A549 (cell line): Measurements from ENCODE around the gene SNAPC2. TPM values are rescaled to one million over a fixed set of nuclear protein-coding genes. Genes with fewer than 3 reads are reported as not detected.
A peak's percentile ranks its signal among the peaks of the same experiment; 100 is the strongest.

ENCODE experiments used
- ATAC-seq, 2 experiments: fragments of 200-7000 bp in 1 of 2; fragments of >200 bp in 1 of 2; cut with Nextera tagmentation in 1 of 2; cut with Tn5 transposase in 1 of 2; 3 replicates each; pipeline versions ENCODE4 v1.8.0 to v1.9.1; 2018 to 2020; ENCODE audit warnings: mild to moderate bottlenecking in 1 of 2, moderate library complexity in 1 of 2
- CTCF ChIA-PET: fragments of 300-600 bp; sonication (Branson Sonifier 250); formaldehyde crosslinking; extraction: SDS; loops from one replicate; lab custom pipeline; 2021; ENCODE audit warnings: antibody characterized with exemption, inconsistent platforms; lab: Yijun Ruan, JAX
- POLR2A ChIA-PET: fragments of 350-600 bp; formaldehyde crosslinking; extraction: SDS; loops from one replicate; lab custom pipeline; 2021; ENCODE audit warnings: antibody characterized with exemption, inconsistent platforms; lab: Yijun Ruan, JAX
- DNase-seq, 2 experiments: peaks; one replicate each; pipeline versions ENCODE4 v3.0.0 to v3.0.0-alpha.2; 2011 to 2016; ENCODE audit warnings: low read depth in 1 of 2, low spot score in 1 of 2
- FAIRE-seq: peaks from 2 replicates; lab custom pipeline; 2011; peaks lifted over from hg19 to GRCh38; lab: Jason Lieb, UNC
- H3K27ac ChIP-seq, 2 experiments: fragments of >200 bp; sonication (Bioruptor Twin); formaldehyde crosslinking; 3 replicates each; pipeline ENCODE4 v1.5.1; 2016 to 2017
- H3K4me1 ChIP-seq: fragments of >200 bp; sonication (Bioruptor Twin); formaldehyde crosslinking; 3 replicates; pipeline ENCODE4 v1.6.1; 2016
- H3K4me2 ChIP-seq: fragments of >200 bp; sonication (Bioruptor Twin); formaldehyde crosslinking; 3 replicates; pipeline ENCODE4 v1.6.1; 2016
- H3K4me3 ChIP-seq: fragments of >200 bp; sonication (Bioruptor Twin); formaldehyde crosslinking; 3 replicates; pipeline ENCODE4 v1.5.1; 2016
- H3K9me3 ChIP-seq: fragments of >200 bp; sonication (Bioruptor Twin); formaldehyde crosslinking; 3 replicates; pipeline ENCODE4 v1.6.1; 2016
- CBX2 ChIP-seq: fragments of 200-600 bp; sonication (generic); IDR thresholded peaks from 2 replicates; pipeline ENCODE4 v1.6.1; 2016; ENCODE audit warnings: low read depth, mild to moderate bottlenecking, borderline replicate concordance
- CEBPB ChIP-seq, 2 experiments: fragments of >200 bp in 1 of 2; sonication (Bioruptor Twin) in 1 of 2; formaldehyde crosslinking in 1 of 2; IDR thresholded peaks; 2 replicates each; pipeline ENCODE4 v1.6.1; 2012 to 2016
- CHD2 ChIP-seq: fragments of 150-350 bp; IDR thresholded peaks from 2 replicates; pipeline ENCODE4 v1.6.1; 2014; ENCODE audit warnings: low read length; ENCODE audit not compliant: partially characterized antibody
- FOSL2 ChIP-seq, 2 experiments: fragments of 450-650 bp in 1 of 2; fragments of >200 bp in 1 of 2; sonication (Bioruptor Twin) in 1 of 2; formaldehyde crosslinking; IDR thresholded peaks; 2 replicates each; pipeline versions ENCODE4 v1.5.0 to v1.6.1; 2016 to 2020; ENCODE audit warnings: mild to moderate bottlenecking in 1 of 2, moderate library complexity in 1 of 2
- GATA3 ChIP-seq: IDR thresholded peaks from 2 replicates; pipeline ENCODE4 v1.6.1; 2012; ENCODE audit warnings: borderline replicate concordance
- HEYL ChIP-seq: fragments of 250-450 bp; sonication (Bioruptor Pico); IDR thresholded peaks from 2 replicates; pipeline ENCODE4 v1.8.0; 2021; ENCODE audit warnings: mild to moderate bottlenecking, moderate library complexity
- HOXA7 ChIP-seq: fragments of 250-450 bp; sonication (Bioruptor Pico); IDR thresholded peaks from 2 replicates; pipeline ENCODE4 v1.5.0; 2020; ENCODE audit warnings: mild to moderate bottlenecking, moderate library complexity
- HOXB13 ChIP-seq: fragments of 250-450 bp; sonication (Bioruptor Pico); IDR thresholded peaks from 2 replicates; pipeline ENCODE4 v1.5.0; 2020; ENCODE audit warnings: low read depth, mild to moderate bottlenecking, moderate library complexity
- HOXB5 ChIP-seq: fragments of 250-450 bp; sonication (Bioruptor Pico); IDR thresholded peaks from 2 replicates; pipeline ENCODE4 v1.5.0; 2020; ENCODE audit warnings: mild to moderate bottlenecking, moderate library complexity
- JUN ChIP-seq, 2 experiments: fragments of >200 bp; sonication (Bioruptor Twin); formaldehyde crosslinking; IDR thresholded peaks; 2 replicates in 1 of 2; 3 replicates in 1 of 2; pipeline ENCODE4 v1.6.1; 2016 to 2017
- JUNB ChIP-seq: fragments of >200 bp; sonication (Bioruptor Twin); formaldehyde crosslinking; IDR thresholded peaks from 2 replicates; pipeline ENCODE4 v1.6.1; 2016
- KDM1A ChIP-seq: fragments of 200-600 bp; sonication (generic); IDR thresholded peaks from 2 replicates; pipeline ENCODE4 v1.6.1; 2016; ENCODE audit warnings: low read depth, mild to moderate bottlenecking
- KDM5A ChIP-seq: fragments of 200-600 bp; sonication (generic); IDR thresholded peaks from 2 replicates; pipeline ENCODE4 v1.6.1; 2016; ENCODE audit warnings: antibody characterized with exemption, mild to moderate bottlenecking
- MAFK ChIP-seq: fragments of 450-650 bp; IDR thresholded peaks from 2 replicates; pipeline ENCODE4 v1.6.1; 2014; ENCODE audit not compliant: partially characterized antibody
- MYC ChIP-seq: IDR thresholded peaks from 2 replicates; pipeline ENCODE4 v1.6.1; 2012; ENCODE audit warnings: mild to moderate bottlenecking, inconsistent platforms, low read length, improper control_type of control experiment, borderline replicate concordance
- NFE2L2 ChIP-seq: fragments of 150-350 bp; conservative IDR thresholded peaks from 2 replicates; pipeline ENCODE4 v1.6.1; 2014; ENCODE audit warnings: low read length
- NPAS2 ChIP-seq: fragments of 250-450 bp; sonication (Bioruptor Pico); IDR thresholded peaks from 2 replicates; pipeline ENCODE4 v1.8.0; 2022; ENCODE audit warnings: mild to moderate bottlenecking, moderate library complexity, borderline replicate concordance
- NR3C1 ChIP-seq: fragments of >200 bp; sonication (Bioruptor Twin); formaldehyde crosslinking; IDR thresholded peaks from 3 replicates; pipeline ENCODE4 v1.6.1; 2017
- PHF8 ChIP-seq: fragments of 200-600 bp; sonication (generic); IDR thresholded peaks from 2 replicates; pipeline ENCODE4 v1.6.1; 2016; ENCODE audit warnings: low read depth, mild to moderate bottlenecking, antibody characterized with exemption, moderate library complexity, borderline replicate concordance
- POLR2A ChIP-seq: IDR thresholded peaks from 2 replicates; pipeline ENCODE4 v1.6.1; 2012; ENCODE audit warnings: mild to moderate bottlenecking, low read length
- RARB ChIP-seq: fragments of 250-450 bp; sonication (Bioruptor Pico); IDR thresholded peaks from 2 replicates; pipeline ENCODE4 v1.8.0; 2021; ENCODE audit warnings: mild to moderate bottlenecking, moderate library complexity
- SMC3 ChIP-seq: fragments of >200 bp; sonication (Bioruptor Twin); formaldehyde crosslinking; IDR thresholded peaks from 3 replicates; pipeline ENCODE4 v1.6.1; 2018; ENCODE audit warnings: inconsistent platforms
- ZSCAN20 ChIP-seq: fragments of 250-450 bp; sonication (Bioruptor Pico); IDR thresholded peaks from 2 replicates; pipeline ENCODE4 v1.8.0; 2022; ENCODE audit warnings: mild to moderate bottlenecking, moderate library complexity
- WGBS: methylation state at CpG from one replicate; pipeline ENCODE4 v1.1.6; 2017; ENCODE audit errors: missing lambda C conversion rate; 5-methylcytosine and 5-hydroxymethylcytosine counted together
- polyA plus RNA-seq, 4 experiments: library from polyadenylated mRNA; depleted of rRNA in 3 of 4; stranded (reverse); fragments of >200 nt; fragmentation: RNase III in 1 of 4; extraction: RNeasy Plus Mini Kit Qiagen cat#74134 plus additional on column Dnase treatment in 1 of 4; gene quantifications; 2 replicates in 3 of 4; 3 replicates in 1 of 4; pipeline ENCODE4 v1.2.3, GENCODE V29; 2011 to 2017
- TF ChIP-seq, protein P1 (sequence below): IDR thresholded peaks from 2 replicates; pipeline ENCODE4 v1.6.1; 2012
- TF ChIP-seq, protein P2 (sequence below): IDR thresholded peaks from 2 replicates; pipeline ENCODE4 v1.6.1; 2012
- TF ChIP-seq, protein P3 (sequence below): fragments of >200 bp; sonication (Bioruptor Twin); formaldehyde crosslinking; IDR thresholded peaks from 3 replicates; pipeline ENCODE4 v1.6.1; 2016
- TF ChIP-seq, protein P4 (sequence below): IDR thresholded peaks from 2 replicates; pipeline ENCODE4 v1.6.1; 2012; ENCODE audit warnings: low read depth, borderline replicate concordance
- TF ChIP-seq, protein P5 (sequence below): fragments of 450-650 bp; IDR thresholded peaks from 2 replicates; pipeline ENCODE4 v1.6.1; 2014; ENCODE audit warnings: antibody characterized with exemption
- TF ChIP-seq, protein P6 (sequence below): fragments of 200-600 bp; sonication (generic); IDR thresholded peaks from 2 replicates; pipeline ENCODE4 v1.6.1; 2016; ENCODE audit warnings: antibody characterized with exemption, mild to moderate bottlenecking, moderate library complexity

SNAPC2 gene
- polyA plus RNA-seq, 2 of the 4 experiments (the other 2 are of a cell fraction): 9.2 to 13.8 TPM

DNA sequence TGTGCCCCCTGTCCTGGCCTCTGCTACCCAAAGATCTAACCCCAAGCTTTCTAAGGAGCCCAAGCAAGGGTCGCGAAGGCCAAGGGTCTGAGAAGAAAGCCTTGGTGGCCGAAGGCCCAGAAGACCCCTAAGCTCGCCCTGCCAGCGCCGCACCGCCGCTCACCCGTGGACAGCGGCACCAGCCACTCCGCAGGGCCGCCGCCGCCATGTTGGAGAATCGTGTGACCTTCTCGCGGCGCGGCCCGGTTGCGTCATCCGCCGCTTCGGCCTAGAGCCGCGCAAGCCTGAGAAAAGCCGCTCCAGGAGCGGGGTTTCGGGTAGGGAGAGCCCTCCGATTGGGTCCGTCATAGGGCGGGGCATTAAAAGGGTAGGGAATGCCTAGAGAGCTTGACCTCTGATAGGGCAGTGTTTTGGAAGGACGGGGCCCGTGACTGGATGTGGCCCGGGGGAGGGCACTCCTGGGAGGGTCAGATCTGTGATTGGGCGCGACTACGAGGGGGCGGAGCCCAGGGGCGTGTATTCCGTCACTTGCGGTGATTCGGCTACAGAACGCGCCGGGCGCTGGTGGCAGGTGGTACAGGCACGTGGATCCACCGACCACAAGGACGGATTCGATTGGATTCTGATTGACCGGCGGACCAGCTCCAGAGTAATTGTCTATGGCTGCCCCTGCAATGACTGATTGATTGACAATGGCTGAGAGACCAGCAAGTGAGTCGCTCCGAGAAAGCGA, 23.5 kb downstream of the SNAPC2 start, which contains the start of gene TIMM44:
Gene TIMM44 (minus strand): TSS at position 223 of the 733 bp plus-strand sequence. CDS start 15 bp downstream, at position 208.
- peak; percentile 98 to 99 for ATAC-seq
- no peaks in the 10 kb centered on the region; the same call in 2 of the 3 replicates for H3K9me3 ChIP-seq
- no peak for FAIRE-seq
- WGBS: 5% methylated on average over 16 of the region's 56 CpGs
- DNase-seq: peak; percentile 86 to 98
- peak within 1 kb of the TSS; percentile 98 for H3K4me2 ChIP-seq
- peak within 1 kb of the TSS; percentile 92 for H3K4me3 ChIP-seq
- peak within 1 kb of the TSS; percentile 99 to 100 for H3K27ac ChIP-seq
- H3K4me1 ChIP-seq: peaks cover 8% of the 10 kb centered on the region; the same call in 1 of the 3 replicates
- TF ChIP-seq, protein P1, sequence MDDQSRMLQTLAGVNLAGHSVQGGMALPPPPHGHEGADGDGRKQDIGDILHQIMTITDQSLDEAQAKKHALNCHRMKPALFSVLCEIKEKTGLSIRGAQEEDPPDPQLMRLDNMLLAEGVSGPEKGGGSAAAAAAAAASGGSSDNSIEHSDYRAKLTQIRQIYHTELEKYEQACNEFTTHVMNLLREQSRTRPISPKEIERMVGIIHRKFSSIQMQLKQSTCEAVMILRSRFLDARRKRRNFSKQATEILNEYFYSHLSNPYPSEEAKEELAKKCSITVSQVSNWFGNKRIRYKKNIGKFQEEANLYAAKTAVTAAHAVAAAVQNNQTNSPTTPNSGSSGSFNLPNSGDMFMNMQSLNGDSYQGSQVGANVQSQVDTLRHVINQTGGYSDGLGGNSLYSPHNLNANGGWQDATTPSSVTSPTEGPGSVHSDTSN: no peak
- TF ChIP-seq JUNB (no peak), CBX2 (no peak), HEYL (no peak), ZSCAN20 (CRISPR knock-in tag) (no peak), PHF8 (peak; percentile 89; the same call in 1 of the 2 replicates), RARB (CRISPR knock-in tag) (no peak), FOSL2 (IDR thresholded peaks at IDR 0.05) (no peak), FOSL2 (CRISPR knock-in tag; IDR thresholded peaks at IDR 0.05) (peak; percentile 63), CHD2 (no peak), JUN (IDR thresholded peaks at IDR 0.05) (peak; percentile 59 to 85; a peak in 4 of 5 replicates), GATA3 (no peak), NR3C1 (no peak), CEBPB (IDR thresholded peaks at IDR 0.05) (peak; percentile 76 to 92; a peak in 3 of 4 replicates), KDM1A (no peak), NPAS2 (CRISPR knock-in tag) (peak; percentile 39; the same call in 1 of the 2 replicates), KDM5A (peak; percentile 86), SMC3 (no peak), HOXB13 (CRISPR knock-in tag) (no peak), HOXA7 (no peak), POLR2A (peak; percentile 88), MAFK (no peak), HOXB5 (CRISPR knock-in tag) (no peak), MYC (no peak), NFE2L2 (no peak)
- TF ChIP-seq, protein P2, sequence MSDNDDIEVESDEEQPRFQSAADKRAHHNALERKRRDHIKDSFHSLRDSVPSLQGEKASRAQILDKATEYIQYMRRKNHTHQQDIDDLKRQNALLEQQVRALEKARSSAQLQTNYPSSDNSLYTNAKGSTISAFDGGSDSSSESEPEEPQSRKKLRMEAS: peak; percentile 84
- TF ChIP-seq, protein P3, sequence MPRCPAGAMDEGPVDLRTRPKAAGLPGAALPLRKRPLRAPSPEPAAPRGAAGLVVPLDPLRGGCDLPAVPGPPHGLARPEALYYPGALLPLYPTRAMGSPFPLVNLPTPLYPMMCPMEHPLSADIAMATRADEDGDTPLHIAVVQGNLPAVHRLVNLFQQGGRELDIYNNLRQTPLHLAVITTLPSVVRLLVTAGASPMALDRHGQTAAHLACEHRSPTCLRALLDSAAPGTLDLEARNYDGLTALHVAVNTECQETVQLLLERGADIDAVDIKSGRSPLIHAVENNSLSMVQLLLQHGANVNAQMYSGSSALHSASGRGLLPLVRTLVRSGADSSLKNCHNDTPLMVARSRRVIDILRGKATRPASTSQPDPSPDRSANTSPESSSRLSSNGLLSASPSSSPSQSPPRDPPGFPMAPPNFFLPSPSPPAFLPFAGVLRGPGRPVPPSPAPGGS: 0 out of 3 replicates have a peak, but pooled peaks have one; percentile 33
- TF ChIP-seq, protein P4, sequence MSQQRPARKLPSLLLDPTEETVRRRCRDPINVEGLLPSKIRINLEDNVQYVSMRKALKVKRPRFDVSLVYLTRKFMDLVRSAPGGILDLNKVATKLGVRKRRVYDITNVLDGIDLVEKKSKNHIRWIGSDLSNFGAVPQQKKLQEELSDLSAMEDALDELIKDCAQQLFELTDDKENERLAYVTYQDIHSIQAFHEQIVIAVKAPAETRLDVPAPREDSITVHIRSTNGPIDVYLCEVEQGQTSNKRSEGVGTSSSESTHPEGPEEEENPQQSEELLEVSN: peak; percentile 75
- TF ChIP-seq, protein P5, sequence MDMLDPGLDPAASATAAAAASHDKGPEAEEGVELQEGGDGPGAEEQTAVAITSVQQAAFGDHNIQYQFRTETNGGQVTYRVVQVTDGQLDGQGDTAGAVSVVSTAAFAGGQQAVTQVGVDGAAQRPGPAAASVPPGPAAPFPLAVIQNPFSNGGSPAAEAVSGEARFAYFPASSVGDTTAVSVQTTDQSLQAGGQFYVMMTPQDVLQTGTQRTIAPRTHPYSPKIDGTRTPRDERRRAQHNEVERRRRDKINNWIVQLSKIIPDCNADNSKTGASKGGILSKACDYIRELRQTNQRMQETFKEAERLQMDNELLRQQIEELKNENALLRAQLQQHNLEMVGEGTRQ: peak; percentile 73
- TF ChIP-seq, protein P6, sequence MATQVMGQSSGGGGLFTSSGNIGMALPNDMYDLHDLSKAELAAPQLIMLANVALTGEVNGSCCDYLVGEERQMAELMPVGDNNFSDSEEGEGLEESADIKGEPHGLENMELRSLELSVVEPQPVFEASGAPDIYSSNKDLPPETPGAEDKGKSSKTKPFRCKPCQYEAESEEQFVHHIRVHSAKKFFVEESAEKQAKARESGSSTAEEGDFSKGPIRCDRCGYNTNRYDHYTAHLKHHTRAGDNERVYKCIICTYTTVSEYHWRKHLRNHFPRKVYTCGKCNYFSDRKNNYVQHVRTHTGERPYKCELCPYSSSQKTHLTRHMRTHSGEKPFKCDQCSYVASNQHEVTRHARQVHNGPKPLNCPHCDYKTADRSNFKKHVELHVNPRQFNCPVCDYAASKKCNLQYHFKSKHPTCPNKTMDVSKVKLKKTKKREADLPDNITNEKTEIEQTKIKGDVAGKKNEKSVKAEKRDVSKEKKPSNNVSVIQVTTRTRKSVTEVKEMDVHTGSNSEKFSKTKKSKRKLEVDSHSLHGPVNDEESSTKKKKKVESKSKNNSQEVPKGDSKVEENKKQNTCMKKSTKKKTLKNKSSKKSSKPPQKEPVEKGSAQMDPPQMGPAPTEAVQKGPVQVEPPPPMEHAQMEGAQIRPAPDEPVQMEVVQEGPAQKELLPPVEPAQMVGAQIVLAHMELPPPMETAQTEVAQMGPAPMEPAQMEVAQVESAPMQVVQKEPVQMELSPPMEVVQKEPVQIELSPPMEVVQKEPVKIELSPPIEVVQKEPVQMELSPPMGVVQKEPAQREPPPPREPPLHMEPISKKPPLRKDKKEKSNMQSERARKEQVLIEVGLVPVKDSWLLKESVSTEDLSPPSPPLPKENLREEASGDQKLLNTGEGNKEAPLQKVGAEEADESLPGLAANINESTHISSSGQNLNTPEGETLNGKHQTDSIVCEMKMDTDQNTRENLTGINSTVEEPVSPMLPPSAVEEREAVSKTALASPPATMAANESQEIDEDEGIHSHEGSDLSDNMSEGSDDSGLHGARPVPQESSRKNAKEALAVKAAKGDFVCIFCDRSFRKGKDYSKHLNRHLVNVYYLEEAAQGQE: no peak
- ChIA-PET CTCF (interaction anchor here (0.5 to 7.3 kb wide), 37 partner anchors 8 to 1578 kb away, joined by 3 to 64 read pairs (median 5); partner anchors contain the start of genes ELAVL1, MAP2K7, PET100 and SNAPC2), POLR2A (interaction anchor here (0.5 to 2.7 kb wide), 13 partner anchors 8 to 318 kb away, joined by 3 to 20 read pairs (median 4); partner anchors contain the start of genes ELAVL1 and SNAPC2)
